ENCODE results near the gene DUSP3. TPM values are rescaled to one million over a fixed set of nuclear protein-coding genes. Genes with fewer than 3 reads are reported as not detected.

The DUSP3 gene
- total RNA-seq, 1 experiment from 2014 or later = 38.4 TPM

- Histone ChIP-seq H3K4me2 (no peak overlapping the region), H2AFZ (no peak overlapping the region), H3K79me2 (ENCODE audit: low read depth) (no peaks in the 10 kb centered on the region), H3F3A (ENCODE audit: insufficient read depth, low read depth) (0 out of 2 replicates have a peak, but pooled peaks cover 5% of the 10 kb centered on the region), H3K9me3 (ENCODE audit: insufficient read depth, low read depth) (no peaks in the 10 kb centered on the region), H4K20me1 (ENCODE audit: insufficient read depth) (no peaks in the 10 kb centered on the region), H3K36me3 (ENCODE audit: low read depth) (no peaks in the 10 kb centered on the region), H3K9me2 (ENCODE audit: insufficient read depth) (no peaks in the 10 kb centered on the region), H3K4me1 (replicated peaks; ENCODE audit: insufficient read depth) (no peaks in the 10 kb centered on the region), H3K27ac (no peak overlapping the region), H3K4me3 (no peak overlapping the region), H3K27me3 (ENCODE audit: insufficient read depth, low read depth) (no peaks in the 10 kb centered on the region)
- intact Hi-C loops (cut with micrococcal nuclease; ENCODE audit: unreplicated experiment) = no loop called here
- ChIA-PET POLR2A (ENCODE audit: unreplicated experiment) (interaction anchor here (0.6 kb wide), 1 partner anchor 448 kb away, joined by 13 read pairs; no protein-coding TSS in a partner anchor), CTCF (no interaction called here)
- DNase-seq = no peak
- no TSS peak for BruUV-seq (replicated peaks)
- TF ChIP-seq, protein P1, sequence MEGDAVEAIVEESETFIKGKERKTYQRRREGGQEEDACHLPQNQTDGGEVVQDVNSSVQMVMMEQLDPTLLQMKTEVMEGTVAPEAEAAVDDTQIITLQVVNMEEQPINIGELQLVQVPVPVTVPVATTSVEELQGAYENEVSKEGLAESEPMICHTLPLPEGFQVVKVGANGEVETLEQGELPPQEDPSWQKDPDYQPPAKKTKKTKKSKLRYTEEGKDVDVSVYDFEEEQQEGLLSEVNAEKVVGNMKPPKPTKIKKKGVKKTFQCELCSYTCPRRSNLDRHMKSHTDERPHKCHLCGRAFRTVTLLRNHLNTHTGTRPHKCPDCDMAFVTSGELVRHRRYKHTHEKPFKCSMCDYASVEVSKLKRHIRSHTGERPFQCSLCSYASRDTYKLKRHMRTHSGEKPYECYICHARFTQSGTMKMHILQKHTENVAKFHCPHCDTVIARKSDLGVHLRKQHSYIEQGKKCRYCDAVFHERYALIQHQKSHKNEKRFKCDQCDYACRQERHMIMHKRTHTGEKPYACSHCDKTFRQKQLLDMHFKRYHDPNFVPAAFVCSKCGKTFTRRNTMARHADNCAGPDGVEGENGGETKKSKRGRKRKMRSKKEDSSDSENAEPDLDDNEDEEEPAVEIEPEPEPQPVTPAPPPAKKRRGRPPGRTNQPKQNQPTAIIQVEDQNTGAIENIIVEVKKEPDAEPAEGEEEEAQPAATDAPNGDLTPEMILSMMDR (conservative IDR thresholded peaks at IDR 0.05) = no peak
- no peak for TF ChIP-seq EZH2 (IDR thresholded peaks at IDR 0.05; ENCODE audit: low read depth)
These were observed 26.3 kb upstream of the DUSP3 start for GRCh38 chr17:43805117-43805516.

DNA sequence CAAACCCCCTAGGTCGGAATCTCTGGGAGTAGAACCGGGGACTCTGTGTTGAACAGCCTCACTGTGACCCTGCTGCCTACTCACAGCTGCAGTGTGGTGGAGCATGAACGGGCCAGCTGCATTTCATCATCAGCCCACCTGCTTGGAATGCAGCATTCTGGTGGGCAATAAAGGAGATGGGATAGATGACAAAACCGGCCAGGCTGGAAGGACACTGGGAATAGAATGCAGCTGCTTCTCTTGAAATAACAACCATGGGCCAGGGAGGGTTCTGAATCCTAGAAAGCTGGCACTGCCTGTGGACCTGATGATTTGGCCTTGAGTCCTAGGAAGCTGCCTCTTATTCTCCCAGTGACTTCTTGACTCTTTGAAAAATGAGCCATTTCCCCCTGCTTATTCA lies 25.0 kb upstream of the DUSP3 start:
- no peaks in the 10 kb centered on the region for H4K20me1 ChIP-seq (ENCODE audit: insufficient read depth)
- H2AFZ ChIP-seq = no peak overlapping the region
- H3K79me2 ChIP-seq (ENCODE audit: low read depth) = no peaks in the 10 kb centered on the region
- no peak for DNase-seq
- no peak overlapping the region for H3K4me2 ChIP-seq
- TF ChIP-seq, protein P1 (conservative IDR thresholded peaks at IDR 0.05) = no peak
- TF ChIP-seq EZH2 (IDR thresholded peaks at IDR 0.05; ENCODE audit: low read depth) = no peak
- no peaks in the 10 kb centered on the region for H3K4me1 ChIP-seq (replicated peaks; ENCODE audit: insufficient read depth)
- no peaks in the 10 kb centered on the region for H3K27me3 ChIP-seq (ENCODE audit: insufficient read depth, low read depth)
- intact Hi-C loops (cut with micrococcal nuclease; ENCODE audit: unreplicated experiment) = no loop called here
- H3K36me3 ChIP-seq (ENCODE audit: low read depth) = no peaks in the 10 kb centered on the region
- H3K4me3 ChIP-seq = no peak overlapping the region
- CTCF ChIA-PET = no interaction called here
- no peak overlapping the region for H3K27ac ChIP-seq
- H3F3A ChIP-seq (ENCODE audit: insufficient read depth, low read depth) = 0 out of 2 replicates have a peak, but pooled peaks cover 5% of the 10 kb centered on the region
- BruUV-seq (replicated peaks) = no TSS peak
- POLR2A ChIA-PET (ENCODE audit: unreplicated experiment) = interaction anchor here (0.6 kb wide), 1 partner anchor 12 kb away, joined by 10 read pairs; no protein-coding TSS in a partner anchor
- no peaks in the 10 kb centered on the region for H3K9me2 ChIP-seq (ENCODE audit: insufficient read depth)
- no peaks in the 10 kb centered on the region for H3K9me3 ChIP-seq (ENCODE audit: insufficient read depth, low read depth)

GRCh38 chr17:43801844-43802243 lies 23.1 kb upstream of the DUSP3 start:
- Histone ChIP-seq H3K79me2 (ENCODE audit: low read depth) (no peaks in the 10 kb centered on the region), H3K27ac (no peak overlapping the region), H3K9me2 (ENCODE audit: insufficient read depth) (no peaks in the 10 kb centered on the region), H3K9me3 (ENCODE audit: insufficient read depth, low read depth) (peaks cover 5% of the 10 kb centered on the region; the same call in 1 of the 2 replicates), H2AFZ (no peak overlapping the region), H3K36me3 (ENCODE audit: low read depth) (no peaks in the 10 kb centered on the region), H3K4me3 (no peak overlapping the region), H3K4me1 (replicated peaks; ENCODE audit: insufficient read depth) (0 out of 2 replicates have a peak, but pooled peaks cover 4% of the 10 kb centered on the region), H3K27me3 (ENCODE audit: insufficient read depth, low read depth) (no peaks in the 10 kb centered on the region), H4K20me1 (ENCODE audit: insufficient read depth) (no peaks in the 10 kb centered on the region), H3F3A (ENCODE audit: insufficient read depth, low read depth) (0 out of 2 replicates have a peak, but pooled peaks cover 5% of the 10 kb centered on the region), H3K4me2 (no peak overlapping the region)
- no peak for DNase-seq
- intact Hi-C loops (cut with micrococcal nuclease; ENCODE audit: unreplicated experiment) = no loop called here
- BruUV-seq (replicated peaks) = no TSS peak
- no peak for TF ChIP-seq EZH2 (IDR thresholded peaks at IDR 0.05; ENCODE audit: low read depth)
- TF ChIP-seq, protein P1 (conservative IDR thresholded peaks at IDR 0.05) = no peak
- ChIA-PET POLR2A (ENCODE audit: unreplicated experiment) (no interaction called here), CTCF (no interaction called here)

All from PC-9 (cell line).